22Rv1 (cell line): ENCODE data around the gene FGFR3.

Experiments used
- CTCF ChIP-seq: fragments of 450-650 bp; IDR thresholded peaks from 2 replicates; pipeline ENCODE4 v1.5.1; 2017; ENCODE audit warnings: mild to moderate bottlenecking
- ZFX ChIP-seq: fragments of 450-650 bp; IDR thresholded peaks from 2 replicates; pipeline ENCODE4 v1.6.1; 2017; ENCODE audit warnings: antibody characterized with exemption, borderline replicate concordance

GRCh38 chr4:1808851-1809753 is 16.0 kb downstream of the FGFR3 start:
- no peak for TF ChIP-seq CTCF
- TF ChIP-seq ZFX = no peak
